CD4-positive, alpha-beta T cell (primary cell): ENCODE results near the gene BICD2. TPM values are rescaled to one million over a fixed set of nuclear protein-coding genes. Genes with fewer than 3 reads are reported as not detected.

Experiments
- ATAC-seq: fragments of 200-7000 bp; cut with Tn5 transposase; one replicate; pipeline ENCODE4 v1.10.0; 2022; ENCODE audit warnings: mild to moderate bottlenecking; ENCODE audit not compliant: poor library complexity
- CTCF ChIA-PET: fragments of 350-600 bp; sonication (Branson Sonifier 250); formaldehyde crosslinking; loops from one replicate; lab custom pipeline; 2021; ENCODE audit warnings: antibody characterized with exemption, inconsistent platforms; lab: Charles Lee
- POLR2A ChIA-PET: fragments of 350-600 bp; sonication (Branson Sonifier 250); formaldehyde crosslinking; loops from one replicate; lab custom pipeline; 2021; ENCODE audit warnings: antibody characterized with exemption, inconsistent platforms; lab: Charles Lee
- DNase-seq, 14 experiments: peaks; one replicate each; pipeline ENCODE4 v3.0.0-alpha.2; 2013 to 2020; ENCODE audit warnings: mixed read lengths in 2 of 14
- H3K27ac ChIP-seq, 2 donors: one replicate each; pipeline versions ENCODE4 v1.5.1 to v1.7.0; 2013; ENCODE audit warnings: low read length in 2 of 2, low read depth in 1 of 2, mild to moderate bottlenecking in 1 of 2
- H3K27me3 ChIP-seq, 2 experiments: 1 replicate in 1 of 2; 2 replicates in 1 of 2; pipeline versions ENCODE4 v1.6.1 to v1.7.0; 2013; ENCODE audit warnings: low read length in 2 of 2, control low read depth in 1 of 2, mild to moderate bottlenecking in 1 of 2, moderate library complexity in 1 of 2; ENCODE audit not compliant: insufficient read depth in 2 of 2, control insufficient read depth in 1 of 2
- H3K36me3 ChIP-seq: one replicate; pipeline ENCODE4 v1.6.1; 2013; ENCODE audit warnings: low read length, control low read depth; ENCODE audit not compliant: insufficient read depth
- H3K4me1 ChIP-seq: one replicate; pipeline ENCODE4 v1.6.1; 2013; ENCODE audit warnings: low read length, control low read depth; ENCODE audit not compliant: insufficient read depth
- H3K4me3 ChIP-seq: one replicate; pipeline ENCODE4 v1.5.1; 2013; ENCODE audit warnings: mild to moderate bottlenecking, low read length, moderate library complexity
- H3K9me3 ChIP-seq, 2 experiments: 1 replicate in 1 of 2; 2 replicates in 1 of 2; pipeline versions ENCODE4 v1.6.1 to v1.7.0; 2013; ENCODE audit warnings: low read length in 2 of 2, mild to moderate bottlenecking in 2 of 2, control low read depth in 1 of 2, moderate library complexity in 1 of 2; ENCODE audit not compliant: control insufficient read depth in 1 of 2, insufficient read depth in 1 of 2
- H3K27ac Mint-ChIP-seq: one replicate; pipeline ENCODE4 v1.8.0; 2020; ENCODE audit warnings: mixed read lengths
- H3K27me3 Mint-ChIP-seq: one replicate; pipeline ENCODE4 v1.8.0; 2021; ENCODE audit warnings: mixed read lengths
- H3K36me3 Mint-ChIP-seq: one replicate; pipeline ENCODE4 v1.8.0; 2021; ENCODE audit warnings: low read depth, mixed read lengths
- H3K4me1 Mint-ChIP-seq: one replicate; pipeline ENCODE4 v1.8.0; 2021; ENCODE audit warnings: low read depth, mixed read lengths
- H3K4me3 Mint-ChIP-seq: one replicate; pipeline ENCODE4 v1.8.0; 2020; ENCODE audit warnings: mild to moderate bottlenecking, mixed read lengths
- H3K9me3 Mint-ChIP-seq: one replicate; pipeline ENCODE4 v1.8.0; 2020; ENCODE audit warnings: mixed read lengths
- CTCF ChIP-seq: fragments of 200-600 bp; IDR thresholded peaks from one replicate; pipeline ENCODE4 v1.8.0; 2022; ENCODE audit warnings: antibody characterized with exemption, mild to moderate bottlenecking
- intact Hi-C, 2 experiments: fragments of 100-400 bp; cut with DNase I in 1 of 2; cut with micrococcal nuclease in 1 of 2; formaldehyde crosslinking; loops; one replicate each; pipeline versions ENCODE4 v1.15.1 to v1.9.0; 2023 to 2025; cut with DNase I, micrococcal nuclease
- total RNA-seq, 174 experiments: library from RNA in 2 of 174; stranded (reverse) in 2 of 174; gene quantifications; one replicate each; pipeline ENCODE4 v1.2.3 and lab custom pipeline; 2021 to 2026

Gene BICD2
- total RNA-seq, 2 experiments from 2014 or later, result 14.1 to 14.9 TPM

- peak overlapping the region; percentile 100 for H3K27ac Mint-ChIP-seq
- H3K9me3 ChIP-seq, result no peaks in the 10 kb centered on the region
- peaks cover 51% of the 10 kb centered on the region for H3K4me1 ChIP-seq
- POLR2A ChIA-PET, result interaction anchor here (0.5 to 3.0 kb wide), 10 partner anchors 24 to 801 kb away, joined by 3 to 34 read pairs (median 4); partner anchors contain the start of gene IPPK
- peak overlapping the region; percentile 97 for H3K27ac ChIP-seq
- no peaks in the 10 kb centered on the region for H3K9me3 Mint-ChIP-seq
- H3K4me1 Mint-ChIP-seq, result peaks cover 62% of the 10 kb centered on the region
- H3K36me3 Mint-ChIP-seq, result no peaks in the 10 kb centered on the region
- intact Hi-C loops, result loop anchor here (1.0 to 10.0 kb wide), 14 partner anchors 24 to 1494 kb away; partner anchors contain the start of genes SPTLC1 (in 2 of the 2), CARD19 (in 1 of the 2), CENPP (in 1 of the 2) and FAM120A (in 1 of the 2)
- no peaks in the 10 kb centered on the region for H3K36me3 ChIP-seq
- H3K27me3 ChIP-seq, result no peaks in the 10 kb centered on the region
- CTCF ChIA-PET, result interaction anchor here (0.6 to 1.6 kb wide), 8 partner anchors 8 to 339 kb away, joined by 3 to 10 read pairs (median 4); partner anchors contain the start of gene IPPK
- TF ChIP-seq CTCF, result peak; percentile 97
- H3K4me3 ChIP-seq, result peak overlapping the region; percentile 95
- DNase-seq (peak; percentile 88 to 99 (median 97)), ATAC-seq (peak; percentile 89)
- H3K27me3 Mint-ChIP-seq, result no peaks in the 10 kb centered on the region
- peak overlapping the region; percentile 95 for H3K4me3 Mint-ChIP-seq
These were observed 629 bp upstream of the BICD2 start for GRCh38 chr9:92764988-92765936.

GRCh38 chr9:92763721-92764380 is 782 bp downstream of the BICD2 start:
- DNase-seq (peak in 8 of 14 experiments; percentile 6 to 66 (median 20)), ATAC-seq (no peak)
- Histone ChIP-seq H3K4me1 (peaks cover 56% of the 10 kb centered on the region), H3K9me3 (no peaks in the 10 kb centered on the region), H3K4me3 (peak overlapping the region; percentile 95), H3K27ac (no peak overlapping the region), H3K27me3 (no peaks in the 10 kb centered on the region), H3K36me3 (no peaks in the 10 kb centered on the region)
- H3K27ac Mint-ChIP-seq, result peak overlapping the region; percentile 100
- intact Hi-C loops, result loop anchor here (1.0 to 10.0 kb wide), 8 partner anchors 47 to 1495 kb away; partner anchors contain the start of genes SPTLC1 (in 2 of the 2), CARD19 (in 1 of the 2), CENPP (in 1 of the 2) and FAM120A (in 1 of the 2)
- no peaks in the 10 kb centered on the region for H3K36me3 Mint-ChIP-seq
- ChIA-PET POLR2A (interaction anchor here (0.8 to 3.0 kb wide), 8 partner anchors 25 to 803 kb away, joined by 3 to 34 read pairs (median 4); partner anchors contain the start of genes CENPP and IPPK), CTCF (interaction anchor here (0.7 to 1.6 kb wide), 2 partner anchors 27 to 94 kb away, joined by 3 to 7 read pairs; partner anchors contain the start of gene IPPK)
- H3K9me3 Mint-ChIP-seq, result no peaks in the 10 kb centered on the region
- peak overlapping the region; percentile 98 for H3K4me3 Mint-ChIP-seq
- peaks cover 62% of the 10 kb centered on the region for H3K4me1 Mint-ChIP-seq
- no peak for TF ChIP-seq CTCF
- H3K27me3 Mint-ChIP-seq, result no peaks in the 10 kb centered on the region
